HG03520 (cell line): ENCODE data around the gene ZC3H12C.

Experiments
- ATAC-seq: cut with Tn5 transposase; IDR thresholded peaks from one replicate; pipeline ENCODE4 v1.9.1; 2021; ENCODE audit warnings: mild to moderate bottlenecking, moderate library complexity; ENCODE audit not compliant: unreplicated experiment

The ZC3H12C gene

GRCh38 chr11:110147962-110148709, 54.9 kb downstream of the ZC3H12C start:
- ATAC-seq = no peak

DNA sequence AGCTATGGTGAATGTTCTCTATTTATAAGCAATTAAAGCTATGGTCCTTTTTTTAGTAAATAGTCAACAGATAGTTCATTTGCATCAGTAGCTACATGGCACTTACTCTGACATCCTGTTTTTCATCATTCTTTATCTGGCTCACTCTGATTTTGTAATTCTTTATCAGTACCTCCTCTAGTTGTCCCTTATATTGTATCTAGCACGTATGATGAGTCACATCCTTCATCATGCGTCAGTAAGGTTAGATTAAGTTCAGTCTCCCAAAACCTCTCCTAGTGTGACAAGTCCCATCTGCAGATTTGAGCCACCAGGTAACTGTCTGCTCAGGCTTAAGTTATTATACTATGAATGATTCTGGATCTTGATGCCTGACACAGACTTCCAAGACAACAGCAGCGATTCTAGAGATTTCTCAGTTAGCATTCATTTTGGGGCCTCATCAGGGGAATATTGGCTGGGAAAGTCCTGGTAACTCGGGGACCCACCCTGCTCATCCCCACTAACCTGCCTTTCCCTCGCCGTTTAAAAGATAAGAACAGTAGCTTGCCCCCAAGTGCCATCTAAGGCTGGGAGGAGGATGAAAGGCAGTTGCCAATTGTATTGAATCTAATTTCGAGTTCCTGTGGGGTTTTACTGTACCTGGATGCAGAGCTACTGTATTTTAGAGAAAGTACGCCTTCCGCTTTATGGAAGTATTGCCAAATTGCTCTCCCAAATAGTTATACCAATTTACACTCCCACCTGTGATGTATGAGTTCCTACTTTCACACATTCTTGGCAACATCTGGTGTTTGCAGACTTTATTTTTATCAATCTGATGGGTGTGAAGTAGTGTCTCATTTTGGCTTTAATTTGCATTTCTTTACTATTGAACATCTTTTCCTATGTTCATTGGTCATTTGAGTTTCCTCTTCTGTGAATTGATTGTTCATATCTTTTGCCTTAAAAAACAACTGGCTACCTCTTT, 55.9 kb downstream of the ZC3H12C start:
- no peak for ATAC-seq

DNA sequence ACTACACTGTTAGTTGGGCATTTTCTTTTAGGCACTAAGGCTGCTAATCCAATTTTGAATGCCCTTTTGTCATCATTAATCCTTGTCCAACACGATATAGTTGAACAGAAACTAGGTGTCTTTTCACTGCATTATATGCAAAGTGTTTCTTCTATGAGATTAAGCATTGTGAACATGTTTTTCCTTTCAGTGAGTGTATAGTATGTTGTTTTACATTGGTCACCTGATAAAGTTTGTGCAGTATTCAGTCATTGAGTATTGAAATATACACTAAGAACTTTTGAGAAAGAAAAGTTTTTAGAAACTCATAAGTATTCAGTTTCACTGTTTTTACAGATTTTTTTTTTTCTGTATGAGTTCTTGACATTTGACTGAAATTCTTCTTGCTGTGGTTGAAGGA, 59.0 kb downstream of the ZC3H12C start:
- ATAC-seq = no peak

- ATAC-seq = no peak
Measured at GRCh38 chr11:110153474-110153873, 60.3 kb downstream of the ZC3H12C start.

DNA sequence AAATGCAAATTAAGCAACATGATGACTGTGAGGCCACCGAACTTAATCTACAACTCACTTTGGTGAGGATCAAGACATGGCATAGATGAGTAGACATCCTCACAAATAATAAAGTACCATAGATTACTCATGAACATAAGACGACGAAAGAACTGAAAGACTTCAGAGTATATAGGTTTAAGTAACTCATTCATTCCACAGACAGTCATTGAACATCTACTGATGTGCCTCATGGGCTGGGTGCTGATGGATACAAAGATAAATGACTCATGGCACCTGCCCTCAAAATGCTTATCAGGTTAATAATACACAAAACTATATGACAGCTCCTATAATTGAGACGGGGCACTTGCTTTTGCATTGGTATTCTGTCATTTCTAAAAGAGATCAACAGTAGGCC, 63.3 kb downstream of the ZC3H12C start:
- no peak for ATAC-seq

DNA sequence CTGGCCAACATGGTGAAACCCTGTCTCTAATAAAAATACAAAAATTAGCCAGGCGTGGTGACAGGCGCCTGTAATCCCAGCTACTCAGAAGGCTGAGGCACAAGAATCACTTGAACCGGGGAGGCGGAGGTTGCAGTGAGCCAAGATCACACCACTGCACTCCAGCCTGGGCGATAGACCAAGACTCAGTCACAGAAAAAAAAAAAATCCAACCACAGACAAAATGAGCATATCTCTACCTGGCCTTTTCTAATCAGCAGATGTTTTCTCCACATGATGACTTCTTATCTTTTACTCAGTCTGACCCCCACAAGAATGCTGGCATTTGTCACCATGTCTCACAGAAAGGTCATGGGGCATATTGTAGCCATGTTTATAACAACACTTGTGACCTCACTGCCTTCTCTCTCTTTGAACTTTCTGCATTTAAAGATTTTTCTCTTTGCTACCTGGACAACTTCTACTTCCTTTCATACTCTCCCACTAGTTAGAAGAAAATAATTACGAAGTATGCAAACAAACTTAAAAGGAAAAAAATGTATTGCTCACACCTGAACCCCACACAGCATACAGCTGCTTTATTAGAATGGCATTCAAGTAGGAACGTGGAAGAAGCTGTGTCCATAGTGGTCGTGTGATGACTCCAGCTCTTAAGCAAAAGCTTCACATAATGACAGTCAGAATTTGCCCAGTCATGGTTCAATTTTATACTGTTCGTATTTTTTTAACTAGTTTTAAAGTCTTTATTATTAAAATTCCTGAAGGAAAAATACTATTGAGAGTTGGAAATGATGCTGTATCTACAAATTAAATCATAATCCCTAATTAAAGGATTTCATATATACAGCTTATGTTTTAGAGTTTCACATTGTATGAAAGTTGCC, 65.4 kb downstream of the ZC3H12C start:
- ATAC-seq = no peak

GRCh38 chr11:110159476-110159875, 66.3 kb downstream of the ZC3H12C start:
- no peak for ATAC-seq

DNA sequence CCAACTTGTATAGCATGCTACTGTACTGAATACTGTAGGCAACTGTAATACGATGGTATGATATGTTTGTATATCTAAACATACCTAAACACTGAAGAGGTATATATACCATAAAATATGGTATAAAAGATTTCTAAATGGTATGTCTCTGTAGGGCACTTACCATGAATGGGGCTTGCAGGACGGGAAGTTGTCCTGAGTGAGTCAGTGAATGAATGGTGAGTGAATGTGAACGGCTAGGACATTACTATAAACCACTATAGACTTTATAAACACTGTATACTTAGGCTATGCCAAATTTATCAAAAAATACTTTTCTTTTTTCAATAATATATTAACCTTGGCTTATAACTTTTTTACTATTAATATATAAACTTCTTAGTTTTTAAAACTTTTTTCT, 66.8 kb downstream of the ZC3H12C start:
- ATAC-seq = no peak

- no peak for ATAC-seq
Measured at GRCh38 chr11:110160437-110160836, 67.2 kb downstream of the ZC3H12C start.

GRCh38 chr11:110161061-110161460, 67.9 kb downstream of the ZC3H12C start:
- no peak for ATAC-seq

DNA sequence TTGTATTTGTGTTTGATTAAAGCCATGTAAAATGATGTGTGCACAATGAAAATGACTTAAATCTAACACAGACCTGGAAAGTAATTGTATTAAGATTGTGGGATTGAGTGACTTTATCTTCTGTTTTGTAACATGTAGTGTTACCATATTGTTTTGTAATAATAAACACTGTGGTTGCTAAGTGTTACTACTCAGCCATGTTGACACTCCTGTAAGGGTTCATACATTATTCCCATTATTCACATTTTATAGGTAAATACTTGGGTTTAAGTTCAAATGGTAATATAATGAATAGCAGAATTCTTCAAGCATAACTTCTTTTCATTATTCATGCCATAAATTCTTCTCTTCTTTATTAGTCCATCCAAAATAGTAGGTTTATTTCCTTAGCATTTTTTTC, 69.0 kb downstream of the ZC3H12C start:
- ATAC-seq = no peak

- ATAC-seq = no peak
Measured at GRCh38 chr11:110165039-110165925, 72.1 kb downstream of the ZC3H12C start.

DNA sequence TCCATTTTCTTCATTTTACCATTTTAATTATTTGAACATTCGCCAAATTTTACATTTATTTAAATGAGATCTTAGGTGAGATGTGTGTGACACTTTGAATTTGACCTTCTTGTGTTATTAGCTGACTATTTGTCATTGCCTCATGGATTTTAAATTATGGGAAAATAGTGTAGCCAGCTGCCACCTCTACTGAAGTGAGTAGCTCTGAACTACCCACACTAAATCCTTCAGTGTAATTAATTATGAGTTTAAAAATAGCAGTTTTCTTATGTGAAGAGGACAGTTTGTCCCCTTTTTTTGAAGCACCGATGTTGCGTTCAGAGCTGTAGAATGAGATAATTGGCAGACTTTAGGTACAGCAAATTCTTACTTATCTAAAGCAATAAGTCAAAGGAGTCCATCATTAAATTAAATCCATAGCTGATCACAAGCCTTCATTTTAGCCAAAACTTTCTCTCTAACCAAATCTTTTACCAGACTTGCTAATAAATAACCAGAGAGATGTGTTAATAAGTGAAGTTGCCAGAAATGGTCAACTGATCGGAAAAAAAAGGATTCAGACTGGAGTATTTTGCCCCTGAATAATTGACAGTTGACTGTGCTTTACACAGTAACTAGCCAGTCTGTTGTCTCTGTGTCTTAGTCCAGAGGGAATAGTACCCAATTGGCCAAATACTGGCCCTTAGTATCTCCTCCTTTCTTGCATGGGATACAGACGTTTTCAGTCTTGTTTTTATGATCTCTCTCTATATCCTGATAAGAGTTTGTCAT, 75.0 kb downstream of the ZC3H12C start:
- no peak for ATAC-seq

DNA sequence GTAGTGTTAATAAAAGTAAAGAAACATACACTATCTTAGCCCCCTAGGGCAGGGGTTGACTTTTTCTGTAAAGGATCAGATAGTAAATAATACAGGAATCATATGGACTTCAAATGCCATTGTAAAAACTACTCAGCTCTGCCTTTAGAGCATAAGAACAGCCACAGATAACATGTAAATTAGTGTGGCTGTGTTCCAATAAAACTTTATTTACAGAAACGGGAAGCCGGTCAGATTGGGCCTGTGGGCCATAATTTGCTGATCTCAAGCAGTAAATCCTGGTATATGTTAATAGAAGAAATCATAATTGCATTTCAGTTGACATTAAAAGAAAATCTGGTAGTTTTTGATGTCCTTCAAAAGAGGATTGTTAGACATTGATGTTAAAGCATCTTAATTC, 76.5 kb downstream of the ZC3H12C start:
- no peak for ATAC-seq

DNA sequence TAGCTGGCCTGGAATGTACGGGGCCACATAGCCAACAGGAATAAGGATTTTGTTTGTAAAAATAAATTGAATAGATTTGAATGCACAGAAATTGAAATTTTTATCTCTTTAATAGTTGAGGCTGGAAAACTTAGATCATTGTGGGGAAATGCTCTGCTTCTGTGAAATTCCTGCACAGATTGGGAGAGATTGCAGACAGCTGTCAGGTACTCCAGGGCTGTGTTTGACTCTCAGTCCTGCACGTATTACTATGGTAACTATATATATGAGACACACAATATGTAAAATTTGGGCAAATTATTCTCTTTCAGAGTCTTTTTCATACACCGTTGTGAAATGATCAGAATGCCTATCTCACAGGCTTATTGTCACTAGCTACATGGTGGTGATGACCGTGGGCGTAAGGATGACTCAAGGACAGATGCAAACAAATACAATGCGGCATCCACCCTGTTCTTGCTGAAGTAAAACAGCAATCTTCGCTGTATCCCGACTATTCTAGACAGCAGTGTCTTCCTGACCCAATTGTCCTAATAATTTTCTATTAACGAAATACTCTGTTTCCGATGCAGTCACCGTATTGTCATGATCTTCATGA, 79.4 kb downstream of the ZC3H12C start:
- ATAC-seq = no peak

GRCh38 chr11:110173811-110174644, 80.8 kb downstream of the ZC3H12C start:
- no peak for ATAC-seq

DNA sequence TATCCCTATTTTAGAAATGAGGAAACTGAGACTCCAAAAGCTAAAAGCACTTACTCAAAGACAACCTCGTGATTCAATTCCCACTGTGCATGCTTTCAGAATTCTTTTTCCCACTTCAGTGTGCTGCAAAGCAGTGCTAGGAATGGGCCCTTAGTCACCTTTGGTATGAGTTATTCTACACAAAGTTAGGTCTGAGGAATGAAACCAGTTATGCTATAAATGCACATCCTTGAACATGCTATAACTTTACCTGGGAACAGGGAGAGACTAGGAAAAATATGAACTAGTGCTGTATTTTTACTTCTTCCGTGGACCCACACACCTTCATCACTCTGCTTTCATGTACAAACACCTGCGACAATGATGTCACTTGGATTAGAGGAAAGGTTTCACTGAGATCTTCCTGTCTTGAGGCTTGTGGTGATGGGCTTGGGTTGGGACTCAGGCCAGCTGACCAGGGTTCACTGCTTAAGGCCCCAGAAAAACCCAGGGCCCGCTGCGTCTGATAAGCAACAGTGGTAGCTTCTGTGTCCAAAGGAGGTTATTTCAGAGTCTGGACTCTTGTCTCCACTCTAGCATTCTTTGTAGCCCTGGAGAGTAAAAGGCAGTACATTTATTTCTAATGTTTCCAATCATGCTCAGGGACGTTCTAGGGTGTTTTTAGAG, 81.6 kb downstream of the ZC3H12C start:
- ATAC-seq = no peak
